Measurements from ENCODE around the gene ZNF516.

The ZNF516 gene

DNA sequence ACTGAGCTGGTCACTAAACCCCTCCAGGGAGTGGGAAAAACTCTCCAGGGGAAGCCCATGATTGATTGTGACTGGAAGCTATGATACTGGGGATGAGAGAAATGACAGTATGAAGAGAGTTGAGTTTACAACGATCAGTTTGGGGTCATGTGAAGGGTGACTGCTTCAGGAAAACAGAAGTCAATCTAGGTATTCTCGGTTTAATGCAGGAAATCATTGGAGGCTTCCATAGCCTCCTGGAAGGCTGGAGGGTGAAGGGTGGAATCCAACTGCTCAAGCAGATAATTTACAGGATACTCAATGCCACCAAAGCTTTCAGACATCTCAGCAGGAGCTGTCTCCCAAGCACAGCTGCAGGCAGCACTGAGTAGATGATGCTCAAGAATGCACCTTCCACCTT is 154.6 kb downstream of the ZNF516 start:
- Histone ChIP-seq H2AFZ (ENCODE audit: low read depth, low read length) (no peak overlapping the region), H3K4me3 (ENCODE audit: low read length) (no peak overlapping the region), H3K9me3 (ENCODE audit: low read length) (peaks cover 2% of the 10 kb centered on the region), H3K36me3 (ENCODE audit: insufficient read depth, low read length) (no peaks in the 10 kb centered on the region), H3K27me3 (ENCODE audit: insufficient read depth, low read length) (no peaks in the 10 kb centered on the region), H3K4me1 (ENCODE audit: insufficient read depth, low read length) (peaks cover 4% of the 10 kb centered on the region)

DNA sequence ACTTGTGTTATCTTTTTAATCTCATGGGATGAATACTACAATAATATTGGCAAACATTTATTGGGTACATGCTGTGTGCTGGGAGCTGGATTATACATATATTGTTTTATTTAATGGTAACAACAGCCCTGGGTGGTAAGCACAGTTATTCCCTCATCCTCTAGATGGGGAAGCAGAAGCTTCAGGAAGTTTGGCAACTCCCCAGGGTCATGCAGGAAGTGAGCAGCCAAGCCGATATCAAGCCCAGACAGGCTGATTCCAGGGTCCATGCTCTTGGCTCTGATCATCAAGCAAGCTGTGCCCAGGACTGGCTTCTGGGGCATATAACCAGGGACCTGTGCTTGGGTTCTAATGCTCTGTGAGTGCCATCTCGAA is 155.8 kb downstream of the ZNF516 start:
- Histone ChIP-seq H3K9me3 (ENCODE audit: low read length) (peaks cover 2% of the 10 kb centered on the region), H3K4me1 (ENCODE audit: insufficient read depth, low read length) (peaks cover 4% of the 10 kb centered on the region), H2AFZ (ENCODE audit: low read depth, low read length) (no peak overlapping the region), H3K27me3 (ENCODE audit: insufficient read depth, low read length) (no peaks in the 10 kb centered on the region), H3K36me3 (ENCODE audit: insufficient read depth, low read length) (no peaks in the 10 kb centered on the region), H3K4me3 (ENCODE audit: low read length) (no peak overlapping the region)

DNA sequence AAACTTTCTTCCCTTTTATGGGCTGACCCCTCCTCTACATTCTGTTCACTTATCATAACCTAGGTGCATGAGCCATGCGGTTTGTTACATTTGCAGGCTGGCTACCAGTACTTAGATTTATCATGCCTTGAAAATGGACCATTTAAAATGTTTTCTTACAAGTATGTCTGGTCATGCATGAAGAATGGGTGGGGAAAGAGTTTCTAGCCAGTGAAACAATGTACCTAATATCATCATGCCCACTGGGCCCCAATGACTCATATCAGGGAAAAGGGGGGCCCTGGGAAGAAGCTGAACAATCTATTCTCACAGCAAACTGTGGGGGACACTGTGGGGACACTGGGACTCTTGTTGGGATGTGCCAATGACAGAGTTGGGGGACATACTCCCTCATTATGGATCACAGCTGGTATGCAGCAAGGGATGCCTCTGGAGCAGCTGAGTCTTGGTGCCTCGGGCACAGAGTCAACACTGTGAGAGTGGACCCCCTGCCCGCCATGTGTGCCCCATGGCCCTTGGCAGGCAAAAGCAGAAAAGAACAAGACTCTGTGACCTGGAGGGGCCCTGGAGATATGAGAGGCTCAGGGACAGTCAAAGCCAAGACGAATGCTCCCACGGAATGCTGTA is 156.3 kb downstream of the ZNF516 start:
- peaks cover 4% of the 10 kb centered on the region for H3K4me1 ChIP-seq (ENCODE audit: insufficient read depth, low read length)
- H3K9me3 ChIP-seq (ENCODE audit: low read length): peaks cover 2% of the 10 kb centered on the region
- no peak overlapping the region for H3K4me3 ChIP-seq (ENCODE audit: low read length)
- no peaks in the 10 kb centered on the region for H3K27me3 ChIP-seq (ENCODE audit: insufficient read depth, low read length)
- no peak overlapping the region for H2AFZ ChIP-seq (ENCODE audit: low read depth, low read length)
- H3K36me3 ChIP-seq (ENCODE audit: insufficient read depth, low read length): no peaks in the 10 kb centered on the region

DNA sequence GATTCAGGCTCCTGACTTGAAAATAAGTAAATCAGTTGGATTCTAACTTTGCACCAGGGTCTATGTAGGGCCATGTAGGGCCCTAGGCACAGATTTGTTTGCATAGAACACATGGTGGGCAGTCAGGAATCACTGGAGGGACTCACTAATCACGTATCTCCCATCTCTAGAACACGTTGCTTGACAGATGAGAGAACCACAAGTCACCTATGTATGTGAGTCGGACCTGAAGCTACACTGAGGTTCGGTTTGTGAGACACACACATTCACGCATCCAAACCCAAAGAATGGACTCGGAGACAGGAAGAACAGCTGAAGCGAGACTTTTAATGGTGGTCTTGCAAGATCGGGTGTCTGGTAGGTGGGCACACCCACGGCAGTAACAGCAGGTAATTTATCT is 157.0 kb downstream of the ZNF516 start:
- Histone ChIP-seq H3K4me1 (ENCODE audit: insufficient read depth, low read length) (peaks cover under 1% of the 10 kb centered on the region), H3K27me3 (ENCODE audit: insufficient read depth, low read length) (no peaks in the 10 kb centered on the region), H3K36me3 (ENCODE audit: insufficient read depth, low read length) (no peaks in the 10 kb centered on the region), H3K9me3 (ENCODE audit: low read length) (peaks cover 2% of the 10 kb centered on the region), H3K4me3 (ENCODE audit: low read length) (no peak overlapping the region), H2AFZ (ENCODE audit: low read depth, low read length) (no peak overlapping the region)

DNA sequence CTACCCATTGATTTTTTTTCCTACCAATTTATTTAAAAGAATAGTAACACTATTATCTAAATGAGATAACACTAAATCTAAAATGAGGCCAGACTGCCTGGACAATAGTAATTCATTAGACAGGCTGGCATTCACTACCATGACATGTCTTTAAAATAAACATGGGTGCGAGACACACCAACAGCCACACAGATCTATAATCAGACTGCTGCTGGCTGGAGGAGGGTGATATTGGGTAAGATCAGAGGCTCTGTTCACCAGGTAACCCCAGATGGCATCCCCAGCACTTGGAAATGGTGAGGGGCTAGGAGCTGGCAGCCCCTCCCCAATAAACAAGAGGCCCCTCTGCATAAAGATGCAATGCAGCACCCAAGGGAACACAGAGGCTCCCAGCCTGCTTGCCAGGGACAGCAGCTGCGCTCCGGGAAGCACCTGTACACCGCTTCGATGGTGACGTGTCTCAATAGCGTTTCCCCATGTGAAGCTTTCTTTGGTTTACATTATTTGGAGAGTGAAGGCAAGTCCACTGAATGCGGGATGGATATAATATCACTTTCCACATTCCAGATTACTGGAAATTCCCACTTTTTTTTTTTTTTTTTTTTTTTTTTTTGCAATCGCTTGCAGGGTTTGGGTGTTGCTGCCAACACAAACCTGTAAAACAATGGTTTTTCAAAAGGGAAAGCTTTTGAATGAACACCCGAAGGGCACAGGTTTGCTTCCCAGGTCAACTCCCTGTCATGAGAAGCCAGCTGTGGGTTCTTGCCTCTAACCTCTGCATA is 159.0 kb downstream of the ZNF516 start:
- H3K4me3 ChIP-seq (ENCODE audit: low read length): no peak overlapping the region
- no peaks in the 10 kb centered on the region for H3K4me1 ChIP-seq (ENCODE audit: insufficient read depth, low read length)
- H3K27me3 ChIP-seq (ENCODE audit: insufficient read depth, low read length): no peaks in the 10 kb centered on the region
- no peak overlapping the region for H2AFZ ChIP-seq (ENCODE audit: low read depth, low read length)
- H3K9me3 ChIP-seq (ENCODE audit: low read length): peaks cover 2% of the 10 kb centered on the region
- no peaks in the 10 kb centered on the region for H3K36me3 ChIP-seq (ENCODE audit: insufficient read depth, low read length)

DNA sequence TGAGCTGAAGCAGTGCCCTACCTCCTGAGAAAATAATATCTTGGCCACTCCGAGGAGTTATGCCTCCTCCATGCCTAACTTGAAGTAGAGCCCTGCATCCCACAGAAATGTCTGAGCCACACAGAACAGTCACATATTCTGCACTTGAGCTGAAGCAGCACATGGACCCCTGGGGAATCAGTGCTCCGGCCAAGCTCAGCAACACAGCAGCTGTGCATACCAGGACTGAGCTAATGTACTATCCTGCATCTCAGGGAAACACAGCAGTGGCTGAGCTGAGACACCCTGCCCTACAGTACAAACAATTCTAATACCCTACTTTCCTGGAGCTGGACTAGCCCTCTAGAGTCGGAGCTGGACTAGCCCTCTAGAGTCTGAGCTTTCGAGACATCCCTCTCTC is 166.9 kb downstream of the ZNF516 start:
- H3K9me3 ChIP-seq (ENCODE audit: low read length): no peaks in the 10 kb centered on the region
- H3K36me3 ChIP-seq (ENCODE audit: insufficient read depth, low read length): no peaks in the 10 kb centered on the region

DNA sequence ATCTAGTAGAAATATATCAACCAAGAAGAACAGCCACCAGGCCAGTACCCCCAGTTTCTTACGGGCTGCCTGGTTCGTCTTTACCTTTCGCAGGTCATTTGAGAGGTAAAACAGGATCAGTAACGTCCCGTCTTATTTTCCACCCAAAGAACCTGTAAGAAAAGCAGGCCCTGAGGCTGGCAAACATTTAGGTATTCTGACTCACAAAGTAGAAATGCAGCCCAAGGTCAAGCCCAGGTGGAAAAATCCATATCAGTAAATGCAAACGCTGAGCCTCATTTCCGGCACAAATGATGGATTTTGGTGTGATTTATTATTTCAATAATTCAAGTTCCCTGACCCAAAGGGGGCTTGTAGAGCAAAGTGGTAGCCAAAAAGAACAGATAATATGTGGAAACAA is 171.2 kb downstream of the ZNF516 start:
- no peak overlapping the region for H2AFZ ChIP-seq (ENCODE audit: low read depth, low read length)
- no peak overlapping the region for H3K4me3 ChIP-seq (ENCODE audit: low read length)
- no peaks in the 10 kb centered on the region for H3K36me3 ChIP-seq (ENCODE audit: insufficient read depth, low read length)

More for the DNA sequence above, 166.9 kb downstream of the ZNF516 start:
- Histone ChIP-seq H3K4me3 (ENCODE audit: low read length) (no peak overlapping the region), H2AFZ (ENCODE audit: low read depth, low read length) (no peak overlapping the region), H3K4me1 (ENCODE audit: insufficient read depth, low read length) (no peaks in the 10 kb centered on the region), H3K27me3 (ENCODE audit: insufficient read depth, low read length) (no peaks in the 10 kb centered on the region)

DNA sequence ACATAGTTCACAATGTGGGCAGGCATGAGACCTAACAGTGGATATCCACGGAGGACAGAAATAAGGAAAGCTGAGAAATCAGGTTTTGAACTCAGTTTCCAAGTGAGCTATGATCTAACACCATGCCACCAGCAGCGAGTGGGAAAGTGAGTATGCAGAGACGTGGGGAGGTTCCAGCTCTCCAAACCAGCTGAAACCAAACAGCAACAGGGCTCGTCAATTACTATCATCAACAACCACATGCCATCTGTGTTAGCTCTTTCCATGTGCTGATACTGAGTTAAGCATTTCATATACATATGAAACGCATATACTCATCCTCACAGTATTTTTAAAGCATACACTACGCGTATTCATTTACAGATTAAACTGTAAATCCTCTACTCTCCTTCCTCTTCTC is 172.4 kb downstream of the ZNF516 start:
- Histone ChIP-seq H2AFZ (ENCODE audit: low read depth, low read length) (no peak overlapping the region), H3K27me3 (ENCODE audit: insufficient read depth, low read length) (no peaks in the 10 kb centered on the region), H3K4me1 (ENCODE audit: insufficient read depth, low read length) (no peaks in the 10 kb centered on the region), H3K36me3 (ENCODE audit: insufficient read depth, low read length) (no peaks in the 10 kb centered on the region), H3K4me3 (ENCODE audit: low read length) (no peak overlapping the region), H3K9me3 (ENCODE audit: low read length) (no peaks in the 10 kb centered on the region)

More for the DNA sequence above, 171.2 kb downstream of the ZNF516 start:
- Histone ChIP-seq H3K27me3 (ENCODE audit: insufficient read depth, low read length) (no peaks in the 10 kb centered on the region), H3K9me3 (ENCODE audit: low read length) (no peaks in the 10 kb centered on the region), H3K4me1 (ENCODE audit: insufficient read depth, low read length) (no peaks in the 10 kb centered on the region)

DNA sequence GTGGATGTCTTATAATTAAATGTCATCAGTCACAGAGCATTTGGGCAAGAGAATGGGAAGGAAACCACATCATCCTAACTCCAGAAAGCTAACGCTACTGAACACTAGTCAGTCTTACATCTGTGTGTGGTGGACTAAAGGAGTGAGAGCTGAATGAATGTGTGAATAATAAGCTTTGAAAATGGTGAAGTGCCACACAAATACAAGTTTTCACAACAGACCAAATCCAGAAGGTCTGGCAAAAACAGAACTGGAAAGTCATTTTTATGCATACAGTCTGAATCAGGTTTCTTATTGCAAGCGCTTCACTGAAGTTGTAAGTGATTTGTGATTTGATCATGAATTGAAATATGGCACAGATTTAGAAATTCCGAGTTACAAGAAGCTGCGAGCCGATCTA is 175.7 kb downstream of the ZNF516 start:
- no peaks in the 10 kb centered on the region for H3K36me3 ChIP-seq (ENCODE audit: insufficient read depth, low read length)
- H3K27me3 ChIP-seq (ENCODE audit: insufficient read depth, low read length): no peaks in the 10 kb centered on the region
- no peaks in the 10 kb centered on the region for H3K9me3 ChIP-seq (ENCODE audit: low read length)
- peaks cover under 1% of the 10 kb centered on the region for H3K4me1 ChIP-seq (ENCODE audit: insufficient read depth, low read length)
- no peak overlapping the region for H2AFZ ChIP-seq (ENCODE audit: low read depth, low read length)
- no peak overlapping the region for H3K4me3 ChIP-seq (ENCODE audit: low read length)

DNA sequence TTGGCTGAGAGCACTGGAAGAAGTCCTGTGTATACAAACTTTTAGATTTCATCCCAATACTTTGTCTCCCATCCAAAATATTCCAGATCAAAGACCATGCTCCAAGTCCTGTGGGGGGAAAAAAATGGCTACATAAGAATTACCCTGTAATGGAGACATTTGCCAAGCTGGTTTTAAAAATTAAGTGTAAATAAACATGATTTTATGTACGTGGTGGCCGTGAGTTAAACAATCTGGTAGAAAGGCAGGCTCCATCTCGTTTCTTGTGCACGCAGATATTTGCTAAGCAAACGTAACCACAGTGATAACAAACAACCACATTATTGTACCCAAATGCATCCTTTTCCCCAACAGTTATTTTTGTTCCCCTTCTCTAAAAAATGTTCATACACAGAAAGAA is 176.4 kb downstream of the ZNF516 start:
- Histone ChIP-seq H3K9me3 (ENCODE audit: low read length) (no peaks in the 10 kb centered on the region), H3K27me3 (ENCODE audit: insufficient read depth, low read length) (no peaks in the 10 kb centered on the region), H3K4me3 (ENCODE audit: low read length) (no peak overlapping the region), H3K36me3 (ENCODE audit: insufficient read depth, low read length) (no peaks in the 10 kb centered on the region), H3K4me1 (ENCODE audit: insufficient read depth, low read length) (peaks cover 4% of the 10 kb centered on the region), H2AFZ (ENCODE audit: low read depth, low read length) (no peak overlapping the region)

DNA sequence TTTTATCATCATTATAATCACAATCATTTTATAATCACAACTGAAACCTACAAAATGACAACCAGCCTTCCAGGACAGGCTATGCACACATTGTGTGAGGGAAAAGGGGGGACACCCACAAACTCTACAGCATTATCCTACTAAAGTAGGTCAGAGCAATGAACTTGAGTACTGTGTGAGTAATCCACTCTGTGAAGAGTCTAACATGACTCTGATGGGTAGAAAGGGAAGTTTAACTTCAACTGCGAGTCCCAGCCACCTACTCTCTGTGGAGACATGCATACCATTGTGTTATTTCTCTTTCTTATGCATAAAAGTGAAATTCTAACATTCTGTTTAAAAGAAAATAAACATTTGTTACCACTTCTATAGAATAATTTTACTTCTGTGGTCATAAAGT is 177.9 kb downstream of the ZNF516 start:
- H3K4me3 ChIP-seq (ENCODE audit: low read length): no peak overlapping the region
- no peaks in the 10 kb centered on the region for H3K9me3 ChIP-seq (ENCODE audit: low read length)
- no peaks in the 10 kb centered on the region for H3K27me3 ChIP-seq (ENCODE audit: insufficient read depth, low read length)
- H3K4me1 ChIP-seq (ENCODE audit: insufficient read depth, low read length): peaks cover 4% of the 10 kb centered on the region
- H2AFZ ChIP-seq (ENCODE audit: low read depth, low read length): no peak overlapping the region
- no peaks in the 10 kb centered on the region for H3K36me3 ChIP-seq (ENCODE audit: insufficient read depth, low read length)

DNA sequence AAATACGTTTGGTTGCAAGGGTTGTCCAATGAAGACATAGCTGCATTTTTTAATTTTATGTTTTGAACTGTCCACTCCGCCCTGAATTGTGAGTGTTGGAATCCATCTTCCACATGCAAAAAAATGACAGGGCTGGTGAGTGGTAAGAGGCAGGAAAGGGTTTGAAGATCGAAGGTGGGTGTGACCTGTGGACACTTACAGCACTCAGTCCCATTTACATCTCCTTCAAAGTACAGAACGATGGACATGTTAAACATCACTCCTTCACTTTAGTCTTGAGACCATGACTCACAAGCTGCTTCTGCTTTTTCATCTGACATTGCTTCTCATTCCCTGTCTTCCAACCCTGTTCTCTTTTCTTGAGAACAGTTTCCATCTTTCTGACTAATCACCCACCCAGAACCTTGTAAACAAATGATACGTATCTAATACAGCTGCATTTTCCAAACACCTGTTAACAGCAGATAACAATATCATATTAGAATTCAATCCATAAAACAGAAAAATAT is 179.3 kb downstream of the ZNF516 start:
- Histone ChIP-seq H3K4me3 (ENCODE audit: low read length) (no peak overlapping the region), H3K9me3 (ENCODE audit: low read length) (no peaks in the 10 kb centered on the region), H3K36me3 (ENCODE audit: insufficient read depth, low read length) (no peaks in the 10 kb centered on the region), H2AFZ (ENCODE audit: low read depth, low read length) (no peak overlapping the region), H3K4me1 (ENCODE audit: insufficient read depth, low read length) (peaks cover 4% of the 10 kb centered on the region), H3K27me3 (ENCODE audit: insufficient read depth, low read length) (no peaks in the 10 kb centered on the region)

DNA sequence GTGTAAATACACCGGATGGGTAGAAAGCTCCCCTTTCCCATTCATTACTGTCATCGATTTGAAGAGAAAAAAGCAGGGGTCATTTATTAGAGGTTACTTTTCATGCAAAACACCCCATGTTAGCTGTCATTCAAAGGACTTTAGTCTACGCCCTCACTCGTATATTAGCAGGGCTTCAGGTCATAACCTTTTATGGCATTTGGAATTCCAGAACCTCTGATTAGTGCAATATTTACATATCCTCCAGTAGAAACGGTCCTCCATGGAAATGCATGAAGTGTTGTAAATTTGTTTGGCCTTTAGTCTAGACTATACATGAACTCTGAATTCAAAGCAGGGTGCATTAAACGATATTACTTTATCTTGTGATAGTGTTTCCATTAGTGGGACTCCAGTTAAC is 180.5 kb downstream of the ZNF516 start:
- peaks cover 4% of the 10 kb centered on the region for H3K4me1 ChIP-seq (ENCODE audit: insufficient read depth, low read length)
- H3K4me3 ChIP-seq (ENCODE audit: low read length): no peak overlapping the region
- H3K36me3 ChIP-seq (ENCODE audit: insufficient read depth, low read length): no peaks in the 10 kb centered on the region
- no peaks in the 10 kb centered on the region for H3K9me3 ChIP-seq (ENCODE audit: low read length)
- H3K27me3 ChIP-seq (ENCODE audit: insufficient read depth, low read length): no peaks in the 10 kb centered on the region
- H2AFZ ChIP-seq (ENCODE audit: low read depth, low read length): no peak overlapping the region
